Activated T-cell treated with anti-CD3 and anti-CD28 coated beads, Interleukin-2, amount 50 U/mL, for 1 hour (primary cell): ENCODE measurements around the gene NOTCH2.

ENCODE experiments used
- DNase-seq: peaks from one replicate; pipeline ENCODE4 v3.0.0-alpha.2; 2020

Gene NOTCH2

DNA sequence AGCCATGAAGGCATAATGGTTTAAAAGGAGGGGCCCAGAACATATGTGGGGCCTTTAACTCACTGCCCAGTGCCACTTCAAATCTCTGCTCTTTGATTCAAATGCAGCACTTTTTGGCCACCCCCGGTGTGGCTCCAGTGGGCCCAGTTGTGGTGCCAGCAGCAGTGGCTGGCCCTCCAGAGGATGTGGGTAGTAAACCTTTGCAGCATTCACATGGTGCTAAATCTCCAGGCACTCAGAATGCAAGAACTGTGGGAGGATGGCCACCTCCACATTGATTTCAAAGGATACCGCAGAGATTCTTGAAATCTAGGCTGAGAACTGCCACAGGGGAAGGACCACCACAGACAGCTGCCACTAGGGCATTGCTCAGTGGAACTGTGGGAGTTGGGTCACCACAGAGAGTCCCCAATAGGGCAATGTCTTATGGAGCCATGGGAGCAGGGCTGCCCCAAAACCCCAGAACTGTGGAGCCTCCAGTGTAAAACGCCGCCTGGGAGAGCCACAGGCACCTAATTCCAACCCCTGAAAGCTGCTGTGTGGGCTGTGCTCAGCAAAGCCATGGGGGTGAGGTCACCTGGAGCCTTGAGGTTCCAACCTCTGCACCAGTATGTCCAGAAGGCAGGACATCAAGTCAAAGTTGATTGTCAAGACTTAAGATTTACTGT lies 166.6 kb downstream of the NOTCH2 start:
- no peak for DNase-seq

GRCh38 chr1:119898981-119899720 lies 170.3 kb downstream of the NOTCH2 start:
- DNase-seq, result no peak

GRCh38 chr1:119898530-119898929 lies 170.9 kb downstream of the NOTCH2 start:
- no peak for DNase-seq

DNA sequence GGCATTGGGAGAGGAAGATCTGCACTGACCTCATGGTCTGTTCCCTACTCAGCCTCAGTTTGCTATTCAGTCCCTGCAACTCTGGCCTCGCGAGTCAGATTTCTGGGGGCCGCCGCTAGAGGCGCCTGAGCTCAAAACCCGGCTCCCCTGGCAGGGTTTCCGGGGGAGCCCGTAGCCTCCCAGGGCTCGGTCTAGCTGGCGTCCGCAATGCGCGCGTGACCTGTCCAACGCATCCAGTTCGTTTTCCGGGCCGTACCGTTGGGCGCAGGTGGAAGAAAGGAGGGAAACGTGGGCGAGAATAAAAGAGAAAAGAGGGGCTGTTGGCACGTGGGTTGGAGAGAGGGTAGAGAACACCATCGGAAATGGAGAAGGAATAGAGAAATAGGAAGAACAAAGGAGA lies 173.2 kb downstream of the NOTCH2 start, which contains the start of gene ADAM30:
ADAM30 (minus strand) TSS at position 213 of the 400 bp plus-strand sequence; CDS start at position 34, 179 bp downstream.
- DNase-seq, result no peak

GRCh38 chr1:119895102-119895501 lies 174.4 kb downstream of the NOTCH2 start:
- DNase-seq, result no peak

DNA sequence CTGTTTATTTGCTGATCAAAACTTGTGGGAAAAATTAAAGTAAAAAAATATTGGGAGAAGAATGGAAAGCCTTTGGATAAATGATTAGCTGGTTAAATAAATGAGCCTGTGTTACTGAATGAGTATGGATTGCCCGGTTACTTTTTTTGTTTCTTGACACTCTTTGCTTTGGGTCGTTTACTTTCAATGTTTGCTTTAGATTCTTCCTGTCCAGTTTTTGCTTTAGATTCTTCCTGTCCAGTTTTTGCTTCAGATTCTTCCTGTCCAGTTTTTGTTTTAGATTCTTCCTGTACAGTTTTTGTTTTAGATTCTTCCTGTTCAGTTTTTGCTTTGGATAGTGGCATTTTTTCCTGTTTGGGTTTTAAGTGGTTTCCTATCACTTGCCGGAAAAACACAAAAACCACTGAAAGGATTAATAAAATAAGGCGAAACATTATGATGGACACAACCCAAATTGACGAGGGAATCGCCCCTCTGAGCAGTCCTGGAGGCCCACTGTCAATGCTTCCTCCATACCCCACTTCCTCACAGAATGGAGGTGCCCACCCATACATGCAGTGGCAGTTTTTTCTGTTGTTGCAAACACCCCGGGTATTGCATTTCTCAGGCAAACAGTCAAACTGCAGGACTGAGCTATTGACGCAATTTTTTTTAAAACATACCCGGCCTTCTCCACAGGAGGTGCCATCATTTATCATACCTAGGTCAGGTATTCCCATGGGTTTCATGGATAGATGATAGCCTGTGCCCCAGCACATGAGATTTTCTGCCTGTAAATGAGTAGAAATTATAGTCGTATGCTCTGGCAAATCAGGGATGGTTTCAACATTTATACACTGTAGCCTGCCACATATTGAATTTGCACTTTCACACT lies 175.4 kb downstream of the NOTCH2 start:
- no peak for DNase-seq

- DNase-seq, result no peak
These were observed 176.1 kb downstream of the NOTCH2 start for GRCh38 chr1:119893238-119893791.

GRCh38 chr1:119891386-119891785 lies 178.1 kb downstream of the NOTCH2 start:
- DNase-seq, result no peak

DNA sequence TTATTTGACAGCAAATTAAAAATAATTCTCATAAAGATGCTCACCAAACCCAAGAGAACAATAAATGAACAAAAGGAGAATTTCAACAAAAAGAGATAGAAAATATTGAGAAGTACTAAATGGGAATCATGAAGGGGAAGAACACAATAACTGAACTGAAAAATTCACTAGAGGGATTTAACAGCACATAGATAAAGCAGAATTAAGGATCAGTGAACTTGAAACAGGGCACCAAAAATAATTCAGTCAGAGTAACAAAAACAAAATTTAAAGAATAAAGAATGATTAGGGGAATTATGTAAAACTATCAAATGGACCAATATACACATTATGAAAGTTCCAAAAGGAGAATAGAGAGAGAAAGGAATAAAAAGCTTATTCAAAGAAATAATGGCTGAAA lies 181.0 kb downstream of the NOTCH2 start:
- no peak for DNase-seq

- no peak for DNase-seq
These were observed 182.0 kb downstream of the NOTCH2 start for GRCh38 chr1:119887427-119887826.

DNA sequence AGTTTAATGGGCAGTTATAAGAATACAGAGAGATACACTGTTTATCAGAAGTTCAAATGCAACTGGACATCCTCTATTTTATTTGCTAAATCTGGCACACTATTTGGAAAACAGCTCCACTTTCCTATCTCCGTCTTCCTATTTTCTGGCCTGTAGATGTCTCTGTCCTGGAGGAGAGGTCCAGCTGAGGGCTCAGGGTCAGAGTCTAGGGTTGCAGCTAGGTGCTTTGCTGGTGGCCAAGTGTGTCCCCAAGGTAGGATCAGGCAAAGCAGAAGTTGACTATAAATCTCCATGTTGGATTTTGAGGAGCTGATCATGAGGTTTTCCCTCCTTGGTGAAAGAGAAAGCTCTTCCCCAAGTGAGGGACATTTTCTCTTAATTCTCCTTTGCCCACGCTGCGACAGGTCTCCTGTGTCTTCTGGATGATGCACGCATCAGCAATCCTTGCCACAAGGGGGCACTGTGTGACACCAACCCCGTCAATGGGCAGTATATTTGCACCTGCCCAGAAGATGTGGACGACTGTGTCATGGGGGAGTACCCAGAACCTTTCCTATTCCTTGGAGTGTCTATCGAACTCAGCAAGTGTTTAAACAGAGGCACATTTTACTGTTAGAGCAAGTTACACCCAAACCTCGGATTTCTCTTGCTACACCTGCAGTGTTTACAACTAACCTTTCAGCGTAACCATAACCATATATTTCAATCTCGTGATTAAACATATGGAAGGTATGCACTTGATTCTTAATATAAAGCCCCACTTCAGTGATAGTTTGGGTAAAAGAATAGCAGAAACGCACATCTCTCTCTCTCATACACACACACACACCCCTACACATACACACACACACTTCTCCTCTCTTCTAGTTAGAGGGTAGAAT lies 183.3 kb downstream of the NOTCH2 start:
- peak; percentile 46 for DNase-seq

- DNase-seq, result no peak
These were observed 184.8 kb downstream of the NOTCH2 start for GRCh38 chr1:119884711-119885110.

DNA sequence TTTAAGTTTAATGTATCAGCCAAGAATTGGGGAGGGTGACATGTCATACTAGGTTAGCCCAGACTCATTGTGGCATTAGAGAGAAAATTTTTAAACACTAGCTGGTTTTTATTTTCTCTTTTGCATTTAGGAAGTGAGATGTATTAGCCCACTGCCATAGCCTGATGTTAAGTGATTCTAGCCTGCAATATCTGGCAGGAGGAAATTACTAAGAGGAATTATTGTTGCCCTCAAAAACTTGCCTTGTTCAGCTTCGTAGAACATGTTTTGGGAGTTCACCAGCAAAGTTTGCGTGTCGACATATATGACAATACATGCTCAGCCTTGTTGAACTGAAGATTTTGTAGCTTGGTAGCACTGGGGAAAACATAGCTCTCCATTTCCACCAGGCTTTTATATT lies 185.6 kb downstream of the NOTCH2 start:
- no peak for DNase-seq

GRCh38 chr1:119882132-119883049 lies 187.1 kb downstream of the NOTCH2 start:
- DNase-seq, result no peak

DNA sequence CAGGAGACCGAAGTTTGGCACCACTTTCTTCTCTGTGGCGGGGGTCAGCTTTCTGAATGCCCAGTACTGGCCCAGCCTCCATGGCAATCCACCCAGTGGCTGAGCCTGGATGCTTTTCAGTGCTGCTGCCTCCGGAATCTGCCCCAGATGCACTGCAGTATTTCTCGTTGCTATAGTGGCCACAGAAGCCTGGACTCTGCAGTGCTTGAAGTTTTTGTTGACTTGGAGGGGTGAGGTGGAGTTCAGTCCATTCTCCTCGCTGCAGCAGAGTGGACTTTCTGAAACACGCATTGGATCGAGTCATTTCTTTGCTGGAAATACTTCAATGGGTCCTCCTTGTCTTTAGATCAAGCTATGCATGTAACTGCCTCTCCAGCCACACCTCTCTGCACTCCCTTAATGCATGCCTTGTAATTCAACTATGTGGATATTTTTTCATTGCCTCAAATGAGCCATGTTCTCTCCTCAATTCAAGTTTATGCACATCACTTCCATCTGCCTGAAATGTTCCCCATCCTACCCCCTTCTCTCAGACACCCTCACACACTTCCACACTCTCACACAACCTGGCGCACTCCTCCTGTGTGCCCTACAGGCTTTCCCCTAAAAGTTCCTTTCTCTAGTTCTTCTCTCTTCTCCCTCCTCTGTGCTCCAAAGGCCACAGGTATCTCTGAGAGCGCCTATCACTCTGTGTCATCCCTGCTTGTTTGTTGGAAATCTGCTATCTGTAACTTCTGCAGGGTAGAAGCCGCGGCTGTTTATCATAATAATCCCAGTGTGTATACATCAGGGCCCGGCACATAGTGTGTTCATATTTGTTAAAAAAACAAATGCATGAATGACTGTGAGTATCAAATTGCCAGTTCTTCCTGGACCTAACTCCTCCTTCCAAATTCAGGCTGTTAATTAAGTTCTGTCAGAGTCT lies 189.7 kb downstream of the NOTCH2 start:
- DNase-seq, result no peak

DNA sequence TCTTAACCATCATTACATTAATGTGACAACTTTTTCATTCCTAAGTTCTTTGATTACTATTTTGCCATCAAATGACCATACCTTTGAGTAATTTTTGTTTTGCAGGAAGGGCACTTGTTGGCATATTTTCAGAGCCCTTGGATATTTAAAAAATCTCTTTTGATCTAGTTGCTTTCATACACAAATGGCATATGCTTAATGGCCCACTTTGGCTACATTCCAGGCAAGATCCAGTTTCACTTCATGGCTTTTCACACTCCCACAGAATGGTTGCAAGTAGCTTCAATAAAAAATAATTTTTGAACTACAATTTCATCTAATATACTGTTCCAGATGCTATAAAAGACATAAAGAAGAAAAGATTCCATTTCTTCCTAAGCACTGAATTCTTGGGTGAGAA lies 191.3 kb downstream of the NOTCH2 start:
- no peak for DNase-seq

DNA sequence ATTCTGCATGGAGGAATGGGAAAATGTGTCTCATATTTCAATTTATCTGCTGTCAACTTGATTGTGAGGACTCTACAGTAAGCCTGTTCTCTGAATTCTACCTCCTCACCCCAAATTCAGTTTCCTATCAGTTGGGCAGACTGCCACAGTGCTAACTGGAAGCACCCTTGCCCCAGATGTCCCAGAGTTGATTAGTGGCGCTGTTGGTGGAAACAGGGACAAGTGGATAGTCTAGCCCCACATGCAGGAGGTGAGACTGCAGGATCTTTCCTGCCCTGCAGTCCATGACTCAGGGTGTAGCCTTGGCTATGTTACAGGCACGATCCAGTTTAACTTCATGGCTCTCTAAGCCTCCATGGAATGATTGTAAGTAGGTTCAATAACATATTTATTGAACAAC lies 195.3 kb downstream of the NOTCH2 start:
- no peak for DNase-seq

DNA sequence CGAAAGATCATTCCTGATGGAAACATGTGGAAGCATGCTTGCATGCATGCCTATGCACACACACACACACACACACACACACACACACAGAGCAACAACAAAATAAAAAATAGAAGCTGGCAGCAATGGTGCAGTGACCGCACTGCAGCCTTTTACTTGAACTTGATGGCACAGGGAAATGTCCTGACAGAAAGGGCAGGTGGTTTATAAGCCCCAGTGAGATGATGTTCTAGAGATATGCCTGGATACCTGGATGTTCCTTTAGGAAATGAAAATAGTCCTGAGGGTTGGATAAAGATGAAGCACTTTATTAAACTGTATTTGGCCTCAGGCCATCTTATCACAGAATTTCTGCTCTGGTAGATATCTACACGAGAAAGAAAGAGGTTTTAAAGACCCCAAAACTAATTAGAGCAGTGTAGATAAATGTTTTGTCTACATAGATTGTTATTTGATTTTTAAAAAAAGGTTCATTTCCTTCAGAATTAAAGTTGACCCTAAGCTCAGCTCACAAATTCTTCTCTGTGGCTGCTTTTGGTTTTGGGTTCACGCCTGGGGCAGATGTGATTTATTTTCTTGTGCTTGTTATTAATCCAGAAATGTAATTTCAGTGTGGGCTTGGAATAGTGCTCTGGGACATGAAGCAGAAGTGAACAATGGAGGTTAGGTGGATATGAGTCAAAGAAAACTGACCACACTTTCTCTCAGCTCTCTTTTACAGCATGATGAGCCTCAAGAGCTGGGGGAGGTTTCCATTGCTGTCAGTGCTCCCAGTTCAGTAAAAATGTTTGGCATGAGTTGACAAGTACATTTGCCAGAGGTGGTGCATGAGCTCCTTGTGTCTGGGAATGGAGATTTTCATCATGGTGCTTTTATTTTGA lies 196.1 kb downstream of the NOTCH2 start:
- no peak for DNase-seq

- DNase-seq, result no peak
These were observed 197.6 kb downstream of the NOTCH2 start for GRCh38 chr1:119871881-119872280.
